GM12878 (cell line): Measurements from ENCODE around the gene SATL1. TPM values are rescaled to one million over a fixed set of nuclear protein-coding genes. Genes with fewer than 3 reads are reported as not detected.

Experiments used
- ATAC-seq: fragments of 200-7000 bp; cut with Tn5 transposase; 3 replicates; pipeline ENCODE4 v1.9.1; 2020; ENCODE audit warnings: mild to moderate bottlenecking, moderate library complexity
- BruUV-seq: library from RNA; stranded (reverse); fragments of 400-500 nt; replicated peaks from 2 replicates; lab custom pipeline; 2021; lab: Mats Ljungman, UMichigan
- CTCF ChIA-PET: fragments of 300-600 bp; sonication (Branson Sonifier 250); formaldehyde crosslinking; extraction: SDS; loops from one replicate; lab custom pipeline; 2021; ENCODE audit warnings: inconsistent platforms; lab: Yijun Ruan, JAX
- POLR2A ChIA-PET: fragments of 350-600 bp; formaldehyde crosslinking; extraction: SDS; loops from one replicate; lab custom pipeline; 2021; ENCODE audit warnings: inconsistent platforms; lab: Charles Lee
- RAD21 ChIA-PET: fragments of 300-600 bp; sonication (Branson Sonifier 250); formaldehyde crosslinking; loops from one replicate; lab custom pipeline; 2023; ENCODE audit warnings: antibody characterized with exemption; ENCODE audit not compliant: unreplicated experiment; lab: Charles Lee
- SMC1A ChIA-PET: fragments of 300-600 bp; sonication (Branson Sonifier 250); formaldehyde crosslinking; loops from one replicate; lab custom pipeline; 2023; ENCODE audit not compliant: unreplicated experiment, uncharacterized antibody; lab: Charles Lee
- DNase-seq: peaks from one replicate; pipeline ENCODE4 v3.0.0-alpha.2; 2011; ENCODE audit warnings: low read depth, low spot score
- FAIRE-seq: peaks from 3 replicates; lab custom pipeline; 2011; peaks lifted over from hg19 to GRCh38; lab: Jason Lieb, UNC
- H2AFZ ChIP-seq: 2 replicates; pipeline ENCODE4 v1.6.0; 2011; ENCODE audit warnings: low read depth, low read length, control low read depth; ENCODE audit not compliant: control insufficient read depth
- H3K27ac ChIP-seq: 2 replicates; pipeline ENCODE4 v1.5.1; 2011; ENCODE audit warnings: control low read depth; ENCODE audit not compliant: control insufficient read depth, insufficient read depth
- H3K27me3 ChIP-seq, 2 experiments: replicated peaks in 1 of 2; 2 replicates each; pipeline versions ENCODE4 v1.6.0 to v1.6.1; 2011; ENCODE audit warnings: low read length in 1 of 2; ENCODE audit not compliant: control insufficient read depth in 2 of 2, insufficient read depth in 2 of 2
- H3K36me3 ChIP-seq, 2 experiments: 2 replicates each; pipeline ENCODE4 v1.5.1; 2011; ENCODE audit warnings: low read length in 1 of 2; ENCODE audit not compliant: control insufficient read depth in 2 of 2, insufficient read depth in 2 of 2
- H3K4me1 ChIP-seq: 2 replicates; pipeline ENCODE4 v1.6.1; 2011; ENCODE audit warnings: mild to moderate bottlenecking, low read length, moderate library complexity, mixed read lengths; ENCODE audit not compliant: control insufficient read depth, insufficient read depth
- H3K4me2 ChIP-seq: 2 replicates; pipeline ENCODE4 v1.6.0; 2011; ENCODE audit warnings: control low read depth; ENCODE audit not compliant: control insufficient read depth, insufficient read depth
- H3K4me3 ChIP-seq: fragments of 200-600 bp; sonication (generic); 2 replicates; pipeline ENCODE4 v1.5.1; 2016
- H3K79me2 ChIP-seq: 2 replicates; pipeline ENCODE4 v1.6.0; 2011; ENCODE audit warnings: low read length; ENCODE audit not compliant: control insufficient read depth, insufficient read depth
- H3K9ac ChIP-seq: 2 replicates; pipeline ENCODE4 v1.8.0; 2011; ENCODE audit warnings: low read length, control low read depth, mixed read lengths; ENCODE audit not compliant: control insufficient read depth, insufficient read depth
- H3K9me3 ChIP-seq: replicated peaks from 3 replicates; pipeline ENCODE4 v1.5.1; 2011; ENCODE audit warnings: mild to moderate bottlenecking, low read length; ENCODE audit not compliant: control insufficient read depth, insufficient read depth
- H4K20me1 ChIP-seq: 2 replicates; pipeline ENCODE4 v1.6.0; 2011; ENCODE audit not compliant: control insufficient read depth, insufficient read depth
- BACH1 ChIP-seq: fragments of 450-650 bp; IDR thresholded peaks from 2 replicates; pipeline ENCODE4 v1.6.1; 2017; ENCODE audit warnings: mild to moderate bottlenecking, borderline replicate concordance
- CTCF ChIP-seq, 3 experiments: IDR thresholded peaks in 2 of 3; conservative IDR thresholded peaks in 1 of 3; 2 replicates each; pipeline ENCODE4 v1.5.1; 2011; ENCODE audit warnings: low read depth in 3 of 3, low read length in 3 of 3, mild to moderate bottlenecking in 3 of 3, control low read depth in 2 of 3, moderate library complexity in 2 of 3, inconsistent platforms in 1 of 3, mixed read lengths in 1 of 3; ENCODE audit not compliant: control insufficient read depth in 2 of 3, insufficient read depth in 1 of 3; ENCODE audit errors: extremely low read depth in 1 of 3
- MTA3 ChIP-seq: IDR thresholded peaks from 2 replicates; pipeline ENCODE4 v1.6.1; 2012; ENCODE audit warnings: low read length, inconsistent platforms, borderline replicate concordance
- NFIC ChIP-seq: IDR thresholded peaks from 2 replicates; pipeline ENCODE4 v1.6.1; 2012; ENCODE audit warnings: low read depth, mild to moderate bottlenecking, inconsistent platforms, low read length, moderate library complexity
- NKRF ChIP-seq: fragments of 450-650 bp; conservative IDR thresholded peaks from 2 replicates; pipeline ENCODE4 v1.6.1; 2017; ENCODE audit warnings: mild to moderate bottlenecking, moderate library complexity
- RCOR1 ChIP-seq: conservative IDR thresholded peaks from 2 replicates; pipeline ENCODE4 v1.6.1; 2012; ENCODE audit warnings: low read depth, low read length, improper control_type of control experiment
- WGBS: methylation state at CpG from one replicate; pipeline ENCODE4 v1.1.6; 2016; ENCODE audit warnings: low lambda C conversion rate; ENCODE audit not compliant: insufficient replicate concordance, insufficient coverage; ENCODE audit errors: missing lambda C conversion rate; 5-methylcytosine and 5-hydroxymethylcytosine counted together
- in situ Hi-C: fragments of 300-500 bp; cut with MboI; formaldehyde crosslinking; loops from 9 replicates; pipeline ENCODE4 v1.14.3; 2018; ENCODE audit warnings: mixed read lengths
- intact Hi-C: fragments of 100-400 bp; cut with micrococcal nuclease; formaldehyde crosslinking; loops from one replicate; pipeline ENCODE4 v1.14.2; 2022; ENCODE audit not compliant: unreplicated experiment
- polyA plus RNA-seq, 11 experiments: library from polyadenylated mRNA; depleted of rRNA in 4 of 11; unstranded in 6 of 11; stranded (reverse) in 5 of 11; fragments of >200 nt; fragmentation: Nextera tagmentation in 4 of 11; fragmentation: Illumina TruSeq in 1 of 11; extraction: Ambion mirVana in 4 of 11; extraction: Trizol in 1 of 11; gene quantifications; 1 replicate in 1 of 11; 2 replicates in 10 of 11; pipeline versions ENCODE4 v1.2.1 to v1.2.3, GENCODE V29; 2011 to 2016; ENCODE audit warnings: inconsistent platforms in 2 of 11, missing spikeins in 2 of 11, low read depth in 1 of 11
- total RNA-seq, 4 experiments: library from RNA; depleted of rRNA in 3 of 4; stranded (reverse); fragments of >200 nt in 3 of 4; fragmentation: Illumina TruSeq in 1 of 4; extraction: Trizol in 1 of 4; gene quantifications; 2 replicates each; pipeline versions ENCODE4 v1.2.1 to v1.2.3, GENCODE V29; 2013 to 2021

The SATL1 gene
- total and polyA plus RNA-seq, 10 of the 15 experiments (the other 5 are each of a cell fraction or from before 2014, with no cell fraction given), result 0.01 TPM; not detected in 9

GRCh38 chrX:85052205-85052604 lies 191.4 kb downstream of the SATL1 start:
- Histone ChIP-seq H3K36me3 (no peaks in the 10 kb centered on the region), H3K27ac (no peak overlapping the region), H3K9ac (no peak overlapping the region), H3K4me1 (no peaks in the 10 kb centered on the region), H3K9me3 (no peaks in the 10 kb centered on the region), H3K79me2 (no peaks in the 10 kb centered on the region), H3K27me3 (no peaks in the 10 kb centered on the region), H2AFZ (no peak overlapping the region), H3K4me2 (no peak overlapping the region), H3K4me3 (no peak overlapping the region), H4K20me1 (no peaks in the 10 kb centered on the region)
- ChIA-PET SMC1A (interaction anchor here (0.7 to 2.8 kb wide), 5 partner anchors 12 to 712 kb away, joined by 3 to 9 read pairs (median 4); no protein-coding TSS in a partner anchor), RAD21 (interaction anchor here (1.6 kb wide), 1 partner anchor 12 kb away, joined by 4 read pairs; no protein-coding TSS in a partner anchor), POLR2A (no interaction called here), CTCF (interaction anchor here (0.8 to 1.3 kb wide), 4 partner anchors 8 to 1006 kb away, joined by 3 to 15 read pairs (median 6); no protein-coding TSS in a partner anchor)
- no peak for DNase-seq
- BruUV-seq, result no TSS peak
- in situ Hi-C loops, result no loop called here
- intact Hi-C loops, result loop anchor here (5.0 kb wide), 1 partner anchor 1005 kb away; no protein-coding TSS in a partner anchor
- ATAC-seq, result no peak
- TF ChIP-seq NFIC (no peak), RCOR1 (no peak), MTA3 (no peak)
- FAIRE-seq, result no peak
- 20% methylated on average over 3 of the region's 3 CpGs for WGBS

- DNase-seq, result no peak
- no peak for ATAC-seq
These were observed 192.0 kb downstream of the SATL1 start for GRCh38 chrX:85051627-85052026.

More at GRCh38 chrX:85051627-85052026, 192.0 kb downstream of the SATL1 start:
- Histone ChIP-seq H3K9ac (no peak overlapping the region), H3K4me2 (no peak overlapping the region), H4K20me1 (no peaks in the 10 kb centered on the region), H3K4me3 (no peak overlapping the region), H3K4me1 (no peaks in the 10 kb centered on the region), H3K27ac (no peak overlapping the region), H3K36me3 (no peaks in the 10 kb centered on the region), H3K27me3 (no peaks in the 10 kb centered on the region), H2AFZ (no peak overlapping the region), H3K9me3 (no peaks in the 10 kb centered on the region), H3K79me2 (no peaks in the 10 kb centered on the region)
- ChIA-PET SMC1A (interaction anchor here (0.9 to 2.8 kb wide), 4 partner anchors 11 to 322 kb away, joined by 3 to 9 read pairs (median 4); no protein-coding TSS in a partner anchor), RAD21 (interaction anchor here (1.6 kb wide), 1 partner anchor 13 kb away, joined by 4 read pairs; no protein-coding TSS in a partner anchor), POLR2A (no interaction called here), CTCF (no interaction called here)
- BruUV-seq, result no TSS peak
- TF ChIP-seq NKRF, result no peak
- no peak for TF ChIP-seq BACH1
- TF ChIP-seq CTCF (IDR thresholded peaks at IDR 0.05 in 2 of 3, conservative IDR thresholded peaks at IDR 0.05 in 1 of 3; ENCODE audit: control insufficient read depth in 2 of 3, extremely low read depth in 1 of 3, insufficient read depth in 1 of 3, low read depth in 3 of 3, low read length in 3 of 3), result no peak
- no peak for FAIRE-seq
- intact Hi-C loops (loop anchor here (5.0 kb wide), 1 partner anchor 1004 kb away; no protein-coding TSS in a partner anchor), in situ Hi-C loops (no loop called here)
- WGBS, result 0% methylated on average over 1 of the region's 1 CpG
